ENCODE results near the gene CTXND1.

The CTXND1 gene

GRCh38 chr15:80208758-80209734, 43.0 kb downstream of the CTXND1 start:
- no peak for DNase-seq

- no peak for DNase-seq
These were observed 44.1 kb downstream of the CTXND1 start for GRCh38 chr15:80207887-80208286.

- no peak for DNase-seq
These were observed 47.8 kb downstream of the CTXND1 start for GRCh38 chr15:80204231-80204630.

- DNase-seq = no peak
These were observed 48.6 kb downstream of the CTXND1 start for GRCh38 chr15:80203361-80203885.

- DNase-seq = no peak
These were observed 49.2 kb downstream of the CTXND1 start for GRCh38 chr15:80202641-80203360.

- DNase-seq = no peak
These were observed 50.0 kb downstream of the CTXND1 start for GRCh38 chr15:80202016-80202315.

- DNase-seq = no peak
These were observed 50.6 kb downstream of the CTXND1 start for GRCh38 chr15:80201256-80202015.

- DNase-seq = no peak
These were observed 52.1 kb downstream of the CTXND1 start for GRCh38 chr15:80199869-80200268.

- DNase-seq = no peak
These were observed 52.6 kb downstream of the CTXND1 start for GRCh38 chr15:80199366-80199765.

- DNase-seq = no peak
These were observed 57.1 kb downstream of the CTXND1 start for GRCh38 chr15:80194914-80195313.

GRCh38 chr15:80194186-80194585, 57.8 kb downstream of the CTXND1 start:
- DNase-seq = no peak

GRCh38 chr15:80191897-80192595, 60.0 kb downstream of the CTXND1 start:
- DNase-seq = no peak

- DNase-seq = no peak
These were observed 60.8 kb downstream of the CTXND1 start for GRCh38 chr15:80191198-80191597.

GRCh38 chr15:80188251-80188650, 63.8 kb downstream of the CTXND1 start:
- no peak for DNase-seq

GRCh38 chr15:80186597-80186996, 65.4 kb downstream of the CTXND1 start:
- DNase-seq = no peak

- DNase-seq = no peak
These were observed 65.9 kb downstream of the CTXND1 start for GRCh38 chr15:80186066-80186465.

- DNase-seq = no peak
These were observed 66.9 kb downstream of the CTXND1 start for GRCh38 chr15:80185152-80185551.

GRCh38 chr15:80184554-80184953, 67.5 kb downstream of the CTXND1 start:
- DNase-seq = no peak

- no peak for DNase-seq
These were observed 68.1 kb downstream of the CTXND1 start for GRCh38 chr15:80183886-80184285.

GRCh38 chr15:80183306-80183705, 68.7 kb downstream of the CTXND1 start:
- DNase-seq = no peak

GRCh38 chr15:80182611-80183261, 69.3 kb downstream of the CTXND1 start:
- no peak for DNase-seq

- peak; percentile 6 for DNase-seq
These were observed 71.0 kb downstream of the CTXND1 start for GRCh38 chr15:80180986-80181385.

Data from right forelimb (tissue), 1 donor.